Testis (tissue), 3 donors: ENCODE data around the gene EIF2A. TPM values are rescaled to one million over a fixed set of nuclear protein-coding genes. Genes with fewer than 3 reads are reported as not detected.

Experiments used
- DNase-seq: peaks from one replicate; pipeline ENCODE4 v3.0.0-alpha.2; 2019
- H3K27ac ChIP-seq, 2 donors: fragments of 200-600 bp; sonication (generic); one replicate each; pipeline ENCODE4 v1.5.1; 2019
- H3K27me3 ChIP-seq: fragments of 200-600 bp; sonication (generic); one replicate; pipeline ENCODE4 v1.5.1; 2019
- H3K36me3 ChIP-seq: fragments of 200-600 bp; sonication (generic); one replicate; pipeline ENCODE4 v1.5.1; 2017; ENCODE audit warnings: low read depth; ENCODE audit errors: missing control alignments
- H3K4me1 ChIP-seq: fragments of 200-600 bp; sonication (generic); one replicate; pipeline ENCODE4 v1.5.1; 2019
- H3K4me3 ChIP-seq, 2 donors: fragments of 200-600 bp; sonication (generic); one replicate each; pipeline ENCODE4 v1.5.1; 2017 to 2019
- H3K9me3 ChIP-seq: fragments of 200-600 bp; sonication (generic); one replicate; pipeline ENCODE4 v1.5.1; 2017
- POLR2A ChIP-seq: fragments of 450-650 bp; IDR thresholded peaks from one replicate; pipeline ENCODE4 v1.6.1; 2017; ENCODE audit warnings: antibody characterized with exemption, mild to moderate bottlenecking, moderate library complexity
- WGBS, 2 donors: methylation state at CpG; one replicate each; pipeline ENCODE4 v1.1.5; 2018; 5-methylcytosine and 5-hydroxymethylcytosine counted together
- intact Hi-C: fragments of 100-400 bp; cut with DNase I; formaldehyde crosslinking; loops from one replicate; pipeline ENCODE4 v1.15.1; 2023; ENCODE audit warnings: low total_unique reads
- polyA plus RNA-seq: library from polyadenylated mRNA; stranded (reverse); fragments of 350-450 nt; fragmentation: Illumina TruSeq; extraction: RNeasy Lipid Tissue Mini Kit (QIAGEN cat#74804); gene quantifications from one replicate; pipeline ENCODE4 v1.2.3, GENCODE V29; 2014; ENCODE audit warnings: low read depth, low replicate concordance; ENCODE audit not compliant: insufficient read depth
- total RNA-seq, 2 donors: library from RNA; depleted of rRNA; stranded (reverse); fragments of >200 nt; gene quantifications; one replicate each; pipeline ENCODE4 v1.2.3, GENCODE V29; 2016
- TF ChIP-seq, protein P1 (sequence below), 3 experiments: fragments of 450-650 bp in 2 of 3; fragments of 200-600 bp in 1 of 3; sonication (generic) in 1 of 3; IDR thresholded peaks; one replicate each; pipeline ENCODE4 v1.5.1; 2016 to 2019; ENCODE audit warnings: antibody characterized with exemption in 3 of 3, mild to moderate bottlenecking in 2 of 3, moderate library complexity in 1 of 3

Gene EIF2A
- total and polyA plus RNA-seq, 3 donors from 2014 or later = 32.1 to 83.2 (median 70.8) TPM

GRCh38 chr3:150545419-150546225 is 965 bp upstream of the EIF2A start:
- intact Hi-C loops = no loop called here
- WGBS, 2 donors = 0% methylated on average over 24 to 52 of the region's 54 CpGs
- H3K4me3 ChIP-seq = peak overlapping the region; percentile 91 to 94
- H3K27me3 ChIP-seq = no peaks in the 10 kb centered on the region
- peak overlapping the region; percentile 98 to 99 for H3K27ac ChIP-seq
- peaks cover 10% of the 10 kb centered on the region for H3K4me1 ChIP-seq
- H3K36me3 ChIP-seq = no peaks in the 10 kb centered on the region
- no peaks in the 10 kb centered on the region for H3K9me3 ChIP-seq
- no peak for TF ChIP-seq POLR2A
- TF ChIP-seq, protein P1, sequence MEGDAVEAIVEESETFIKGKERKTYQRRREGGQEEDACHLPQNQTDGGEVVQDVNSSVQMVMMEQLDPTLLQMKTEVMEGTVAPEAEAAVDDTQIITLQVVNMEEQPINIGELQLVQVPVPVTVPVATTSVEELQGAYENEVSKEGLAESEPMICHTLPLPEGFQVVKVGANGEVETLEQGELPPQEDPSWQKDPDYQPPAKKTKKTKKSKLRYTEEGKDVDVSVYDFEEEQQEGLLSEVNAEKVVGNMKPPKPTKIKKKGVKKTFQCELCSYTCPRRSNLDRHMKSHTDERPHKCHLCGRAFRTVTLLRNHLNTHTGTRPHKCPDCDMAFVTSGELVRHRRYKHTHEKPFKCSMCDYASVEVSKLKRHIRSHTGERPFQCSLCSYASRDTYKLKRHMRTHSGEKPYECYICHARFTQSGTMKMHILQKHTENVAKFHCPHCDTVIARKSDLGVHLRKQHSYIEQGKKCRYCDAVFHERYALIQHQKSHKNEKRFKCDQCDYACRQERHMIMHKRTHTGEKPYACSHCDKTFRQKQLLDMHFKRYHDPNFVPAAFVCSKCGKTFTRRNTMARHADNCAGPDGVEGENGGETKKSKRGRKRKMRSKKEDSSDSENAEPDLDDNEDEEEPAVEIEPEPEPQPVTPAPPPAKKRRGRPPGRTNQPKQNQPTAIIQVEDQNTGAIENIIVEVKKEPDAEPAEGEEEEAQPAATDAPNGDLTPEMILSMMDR (IDR thresholded peaks at IDR 0.05) = no peak
- peak; percentile 46 for DNase-seq

- H3K4me3 ChIP-seq = peak overlapping the region; percentile 91 to 94
- no peaks in the 10 kb centered on the region for H3K9me3 ChIP-seq
- intact Hi-C loops = no loop called here
- no peaks in the 10 kb centered on the region for H3K27me3 ChIP-seq
- DNase-seq = no peak
- TF ChIP-seq, protein P1 (IDR thresholded peaks at IDR 0.05) = no peak
- TF ChIP-seq POLR2A = no peak
- peaks cover 10% of the 10 kb centered on the region for H3K4me1 ChIP-seq
- no peaks in the 10 kb centered on the region for H3K36me3 ChIP-seq
- peak overlapping the region; percentile 98 to 99 for H3K27ac ChIP-seq
- 11% methylated on average over 7 of the region's 7 CpGs for WGBS, 2 donors
Measured at GRCh38 chr3:150547045-150547741, 606 bp downstream of the EIF2A start.

DNA sequence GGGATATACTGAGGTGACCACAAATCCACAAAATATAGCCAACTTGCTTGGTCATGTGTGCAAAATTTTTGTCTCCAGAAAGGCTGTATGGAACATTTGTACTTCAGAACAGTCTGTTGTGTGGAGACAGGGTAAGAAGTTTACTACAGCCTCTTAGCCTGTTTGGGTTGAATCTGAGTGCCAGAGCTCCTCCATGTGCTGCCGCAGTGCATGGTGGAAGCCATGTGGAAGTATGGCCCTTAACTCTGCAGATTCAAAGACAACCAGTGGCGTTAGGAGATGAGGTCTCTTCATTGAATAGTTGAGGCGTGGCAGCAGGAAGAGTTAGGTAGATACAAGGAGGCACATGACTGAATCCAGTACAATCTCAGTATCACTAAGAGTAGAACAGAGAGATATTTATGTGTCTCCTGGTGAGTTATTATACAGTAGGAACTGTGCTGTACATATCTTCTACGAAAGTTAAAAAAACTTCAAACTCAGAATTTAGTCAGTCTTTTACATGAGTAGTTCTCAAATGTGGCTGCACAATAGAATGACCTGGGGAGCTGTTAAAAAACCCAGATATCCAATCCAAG is 9.4 kb downstream of the EIF2A start:
- WGBS, 2 donors = 88 to 89% methylated on average over 4 of the region's 4 CpGs
- H3K4me3 ChIP-seq = no peak overlapping the region
- H3K9me3 ChIP-seq = no peaks in the 10 kb centered on the region
- no peak overlapping the region for H3K27ac ChIP-seq
- H3K36me3 ChIP-seq = no peaks in the 10 kb centered on the region
- no peak for TF ChIP-seq POLR2A
- TF ChIP-seq, protein P1 (IDR thresholded peaks at IDR 0.05) = no peak
- no peak for DNase-seq
- intact Hi-C loops = no loop called here
- H3K4me1 ChIP-seq = no peaks in the 10 kb centered on the region
- H3K27me3 ChIP-seq = no peaks in the 10 kb centered on the region

GRCh38 chr3:150556792-150557191 is 10.2 kb downstream of the EIF2A start:
- no peaks in the 10 kb centered on the region for H3K36me3 ChIP-seq
- intact Hi-C loops = no loop called here
- DNase-seq = no peak

More at GRCh38 chr3:150556792-150557191, 10.2 kb downstream of the EIF2A start:
- Histone ChIP-seq H3K4me1 (no peaks in the 10 kb centered on the region), H3K27me3 (no peaks in the 10 kb centered on the region), H3K9me3 (no peaks in the 10 kb centered on the region), H3K27ac (no peak overlapping the region), H3K4me3 (no peak overlapping the region)
- TF ChIP-seq, protein P1 (IDR thresholded peaks at IDR 0.05) = no peak
- TF ChIP-seq POLR2A = no peak
- WGBS, 2 donors = 42 to 53% methylated on average over 2 of the region's 2 CpGs
